ENCODE data around the gene IKZF2. TPM values are rescaled to one million over a fixed set of nuclear protein-coding genes. Genes with fewer than 3 reads are reported as not detected.

The IKZF2 gene
- total and polyA plus RNA-seq, 10 donors = 0.50 to 43.4 (median 20.4) TPM

- H3K27me3 ChIP-seq (replicated peaks in 1 of 7) = no peaks in the 10 kb centered on the region
- DNase-seq = no peak
- intact Hi-C loops (cut with DNase I; ENCODE audit: low total_unique reads) = no loop called here
Measured at GRCh38 chr2:213177679-213178078, 26.3 kb upstream of the IKZF2 start.

GRCh38 chr2:213175673-213176247 is 24.3 kb upstream of the IKZF2 start:
- no peaks in the 10 kb centered on the region for H3K36me3 ChIP-seq
- intact Hi-C loops (cut with DNase I; ENCODE audit: low total_unique reads) = no loop called here
- no peak for TF ChIP-seq POLR2AphosphoS5 (IDR thresholded peaks at IDR 0.05)
- no peak for TF ChIP-seq CTCF (IDR thresholded peaks at IDR 0.05 in 8 of 11, conservative IDR thresholded peaks at IDR 0.05 in 3 of 11)
- TF ChIP-seq POLR2A (IDR thresholded peaks at IDR 0.05) = no peak
- 74 to 89% (median 81%) methylated on average over 1 of the region's 1 CpG for WGBS, 5 donors
- H3K9me3 ChIP-seq = no peaks in the 10 kb centered on the region
- H3K4me3 ChIP-seq = no peak overlapping the region
- H3K27ac ChIP-seq = no peak overlapping the region
- no peaks in the 10 kb centered on the region for H3K4me1 ChIP-seq
- H3K27me3 ChIP-seq (replicated peaks in 1 of 7) = no peaks in the 10 kb centered on the region
- no peak for DNase-seq

More at GRCh38 chr2:213177679-213178078, 26.3 kb upstream of the IKZF2 start:
- no peak overlapping the region for H3K27ac ChIP-seq
- H3K9me3 ChIP-seq = no peaks in the 10 kb centered on the region
- H3K36me3 ChIP-seq = no peaks in the 10 kb centered on the region
- H3K4me1 ChIP-seq = no peaks in the 10 kb centered on the region
- TF ChIP-seq POLR2A (IDR thresholded peaks at IDR 0.05) = no peak
- TF ChIP-seq POLR2AphosphoS5 (IDR thresholded peaks at IDR 0.05) = no peak
- no peak for TF ChIP-seq CTCF (IDR thresholded peaks at IDR 0.05 in 8 of 11, conservative IDR thresholded peaks at IDR 0.05 in 3 of 11)
- 93 to 100% (median 96%) methylated on average over 1 of the region's 1 CpG for WGBS, 5 donors
- no peak overlapping the region for H3K4me3 ChIP-seq

- 50 to 73% (median 64%) methylated on average over 1 of the region's 1 CpG for WGBS, 5 donors
- TF ChIP-seq POLR2A (IDR thresholded peaks at IDR 0.05) = no peak
- no peak for TF ChIP-seq CTCF (IDR thresholded peaks at IDR 0.05 in 8 of 11, conservative IDR thresholded peaks at IDR 0.05 in 3 of 11)
- no peak for TF ChIP-seq POLR2AphosphoS5 (IDR thresholded peaks at IDR 0.05)
- no peak overlapping the region for H3K4me3 ChIP-seq
- no peak overlapping the region for H3K27ac ChIP-seq
- no peaks in the 10 kb centered on the region for H3K27me3 ChIP-seq (replicated peaks in 1 of 7)
- no peak for DNase-seq
- intact Hi-C loops (cut with DNase I; ENCODE audit: low total_unique reads) = no loop called here
- H3K9me3 ChIP-seq = no peaks in the 10 kb centered on the region
- H3K4me1 ChIP-seq = no peaks in the 10 kb centered on the region
- no peaks in the 10 kb centered on the region for H3K36me3 ChIP-seq
Measured at GRCh38 chr2:213172641-213173040, 21.2 kb upstream of the IKZF2 start.

GRCh38 chr2:213171147-213171546 is 19.7 kb upstream of the IKZF2 start:
- H3K4me1 ChIP-seq = no peaks in the 10 kb centered on the region
- H3K9me3 ChIP-seq = no peaks in the 10 kb centered on the region
- no peak for DNase-seq
- H3K27ac ChIP-seq = no peak overlapping the region
- intact Hi-C loops (cut with DNase I; ENCODE audit: low total_unique reads) = no loop called here
- 64 to 82% (median 74%) methylated on average over 4 of the region's 4 CpGs for WGBS, 5 donors
- H3K36me3 ChIP-seq = no peaks in the 10 kb centered on the region
- H3K27me3 ChIP-seq (replicated peaks in 1 of 7) = no peaks in the 10 kb centered on the region
- no peak overlapping the region for H3K4me3 ChIP-seq
- TF ChIP-seq POLR2A (IDR thresholded peaks at IDR 0.05) = no peak
- TF ChIP-seq CTCF (IDR thresholded peaks at IDR 0.05 in 8 of 11, conservative IDR thresholded peaks at IDR 0.05 in 3 of 11) = no peak
- TF ChIP-seq POLR2AphosphoS5 (IDR thresholded peaks at IDR 0.05) = no peak

Data from spleen (tissue), 11 donors.